NT2/D1 (cell line): ENCODE data around the gene SAMM50.

Experiments used
- DNase-seq: peaks from one replicate; pipeline ENCODE4 v3.0.0-alpha.2; 2011; ENCODE audit warnings: low read depth, low spot score
- H3K27me3 ChIP-seq: 2 replicates; pipeline ENCODE4 v1.6.0; 2011; ENCODE audit warnings: mild to moderate bottlenecking; ENCODE audit not compliant: insufficient read length, insufficient read depth
- H3K36me3 ChIP-seq: 2 replicates; pipeline ENCODE4 v1.6.1; 2011; ENCODE audit warnings: mild to moderate bottlenecking, low read length, mixed read lengths; ENCODE audit not compliant: insufficient read depth, insufficient read length
- H3K4me1 ChIP-seq: 2 replicates; pipeline ENCODE4 v1.5.1; 2011; ENCODE audit not compliant: insufficient read depth, insufficient read length
- H3K4me3 ChIP-seq: 2 replicates; pipeline ENCODE4 v1.5.1; 2011; ENCODE audit warnings: low read depth; ENCODE audit not compliant: insufficient read length
- H3K9ac ChIP-seq: 2 replicates; pipeline ENCODE4 v1.6.0; 2011; ENCODE audit warnings: low read depth; ENCODE audit not compliant: insufficient read length
- H3K9me3 ChIP-seq: 2 replicates; pipeline ENCODE4 v1.5.1; 2011; ENCODE audit warnings: mild to moderate bottlenecking, low read length; ENCODE audit not compliant: insufficient read depth
- SUZ12 ChIP-seq: IDR thresholded peaks from 2 replicates; pipeline ENCODE4 v1.6.1; 2011; ENCODE audit not compliant: insufficient read length, insufficient read depth; ENCODE audit errors: extremely low read depth
- YY1 ChIP-seq: IDR thresholded peaks from 2 replicates; pipeline ENCODE4 v1.6.1; 2011; ENCODE audit not compliant: insufficient read length, insufficient read depth
- ZNF274 ChIP-seq: IDR thresholded peaks from 2 replicates; pipeline ENCODE4 v1.6.1; 2011; ENCODE audit warnings: mild to moderate bottlenecking, low read depth, low read length

SAMM50 gene

DNA sequence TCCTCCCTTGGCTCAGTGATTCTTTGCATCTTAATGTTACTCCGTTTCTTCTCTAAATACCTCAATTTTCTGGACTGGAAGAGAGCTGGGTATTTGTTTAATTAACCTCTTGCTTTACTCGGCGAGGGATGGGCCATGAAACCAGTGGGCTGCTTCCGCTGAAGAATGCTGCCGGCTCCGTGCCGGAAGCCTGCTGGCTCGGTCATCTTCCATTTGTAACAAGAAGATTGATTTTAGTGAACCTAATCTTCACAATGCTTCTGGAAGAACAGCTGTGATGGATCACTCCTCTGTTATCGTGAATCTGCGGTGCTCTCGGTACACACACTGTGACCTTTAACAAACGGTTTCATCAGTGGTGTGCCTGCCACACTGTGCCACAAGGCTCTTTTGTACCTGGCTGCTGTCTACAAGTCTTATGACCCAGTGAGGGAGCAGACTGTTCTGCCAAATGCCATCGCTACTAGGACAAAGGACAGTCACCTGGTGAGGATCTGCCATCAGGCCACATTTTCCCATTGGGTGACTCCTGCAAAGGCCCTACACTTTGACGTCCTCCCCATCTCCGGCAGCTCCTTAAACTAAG is 43.5 kb downstream of the SAMM50 start:
- H3K4me3 ChIP-seq, result no peak overlapping the region
- DNase-seq, result no peak
- H3K9ac ChIP-seq, result no peak overlapping the region
- H3K27me3 ChIP-seq, result no peaks in the 10 kb centered on the region
- H3K36me3 ChIP-seq, result peaks cover 61% of the 10 kb centered on the region
- H3K4me1 ChIP-seq, result peaks cover 5% of the 10 kb centered on the region
- no peaks in the 10 kb centered on the region for H3K9me3 ChIP-seq
- TF ChIP-seq YY1, result no peak
- TF ChIP-seq ZNF274, result no peak
- no peak for TF ChIP-seq SUZ12

- no peaks in the 10 kb centered on the region for H3K27me3 ChIP-seq
- peaks cover 55% of the 10 kb centered on the region for H3K36me3 ChIP-seq
- peaks cover 2% of the 10 kb centered on the region for H3K4me1 ChIP-seq
- TF ChIP-seq YY1 (no peak), ZNF274 (no peak), SUZ12 (no peak)
- H3K9ac ChIP-seq, result no peak overlapping the region
- H3K4me3 ChIP-seq, result no peak overlapping the region
- no peaks in the 10 kb centered on the region for H3K9me3 ChIP-seq
- DNase-seq, result no peak
These were observed 44.1 kb downstream of the SAMM50 start for GRCh38 chr22:43999378-43999777.

DNA sequence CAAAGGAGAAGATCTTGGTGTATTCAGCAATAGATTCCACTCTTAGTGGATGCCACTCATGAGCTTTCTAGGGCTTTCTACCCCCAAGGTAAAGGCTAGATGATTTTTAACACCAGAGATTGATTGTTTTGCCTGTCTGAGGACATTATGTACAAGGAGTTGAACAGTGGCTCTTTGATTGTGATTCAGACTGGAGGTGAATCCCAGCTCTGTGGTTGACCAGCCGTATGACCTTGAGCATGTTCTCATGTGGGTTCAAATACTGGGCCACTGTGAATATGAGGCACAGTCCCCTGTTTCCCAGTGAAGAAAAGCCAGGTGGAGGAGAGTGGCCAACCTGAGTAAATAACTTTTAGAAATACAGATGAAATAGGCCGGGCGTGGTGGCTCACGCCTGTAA is 44.9 kb downstream of the SAMM50 start:
- TF ChIP-seq YY1 (no peak), ZNF274 (no peak), SUZ12 (no peak)
- Histone ChIP-seq H3K4me3 (no peak overlapping the region), H3K27me3 (no peaks in the 10 kb centered on the region), H3K9me3 (0 out of 2 replicates have a peak, but pooled peaks cover under 1% of the 10 kb centered on the region), H3K4me1 (peaks cover 2% of the 10 kb centered on the region), H3K36me3 (peaks cover 48% of the 10 kb centered on the region), H3K9ac (no peak overlapping the region)
- no peak for DNase-seq

DNA sequence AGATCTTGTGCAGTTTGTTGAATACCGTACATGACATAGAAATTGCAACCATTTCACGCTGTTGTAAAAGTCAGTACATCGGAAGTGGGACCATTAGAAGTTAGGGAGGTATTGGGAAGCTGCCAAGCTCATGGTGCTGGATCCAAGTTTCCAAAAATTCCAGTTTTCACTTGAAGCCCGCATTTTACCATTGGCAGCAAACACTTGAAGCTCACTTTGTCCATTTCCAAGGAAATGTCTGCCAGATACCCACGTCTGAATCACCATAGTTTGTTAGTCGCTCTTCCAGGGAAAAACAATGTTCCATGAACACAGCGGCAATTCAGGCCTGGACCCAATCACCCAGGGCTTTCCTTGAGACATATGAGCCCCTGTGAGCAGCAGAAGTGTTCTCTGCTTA is 46.3 kb downstream of the SAMM50 start:
- no peak overlapping the region for H3K4me3 ChIP-seq
- no peaks in the 10 kb centered on the region for H3K4me1 ChIP-seq
- H3K36me3 ChIP-seq, result peaks cover 34% of the 10 kb centered on the region
- TF ChIP-seq YY1 (no peak), SUZ12 (no peak)
- no peaks in the 10 kb centered on the region for H3K27me3 ChIP-seq
- no peak overlapping the region for H3K9ac ChIP-seq
- DNase-seq, result no peak
- peaks cover 8% of the 10 kb centered on the region; the same call in 1 of the 2 replicates for H3K9me3 ChIP-seq

DNA sequence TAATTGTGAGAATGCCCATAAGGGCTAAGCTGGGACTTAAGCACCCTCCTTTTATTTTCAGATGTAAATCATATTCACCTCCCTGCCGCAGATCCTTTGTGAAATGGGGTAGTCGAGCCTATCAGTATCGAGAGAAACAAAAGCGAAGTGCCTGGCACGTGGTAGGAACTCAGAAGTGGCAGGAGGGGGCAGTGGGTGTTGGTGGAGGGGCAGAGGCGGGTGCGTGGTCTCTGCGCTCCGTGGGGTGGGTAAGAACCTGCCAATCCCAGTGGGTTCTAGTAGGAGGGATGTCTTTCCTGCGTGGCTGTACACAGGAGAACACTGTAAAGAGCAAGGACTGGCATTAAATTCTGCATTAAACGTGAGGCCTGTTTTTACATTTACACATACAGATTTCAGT is 47.1 kb downstream of the SAMM50 start:
- peaks cover 26% of the 10 kb centered on the region for H3K36me3 ChIP-seq

DNA sequence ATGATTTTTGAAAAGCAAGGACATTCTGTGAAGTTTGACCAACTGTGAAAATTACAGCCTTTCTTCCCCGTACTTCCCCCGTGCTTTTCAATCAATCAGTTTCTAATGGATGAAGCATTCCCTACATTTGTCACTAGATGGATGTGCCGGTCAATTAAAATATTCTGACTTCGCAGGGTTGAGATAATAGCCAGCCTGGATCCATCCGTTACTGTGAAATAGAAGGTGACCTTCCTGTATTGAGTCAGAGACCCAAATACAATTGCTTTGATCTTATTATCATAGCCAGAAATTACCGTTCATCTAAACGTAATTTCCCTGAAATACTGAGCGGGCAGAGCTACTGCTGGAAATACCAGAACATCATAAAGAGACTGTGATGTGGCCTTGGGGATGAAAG is 47.8 kb downstream of the SAMM50 start:
- peaks cover 8% of the 10 kb centered on the region; the same call in 1 of the 2 replicates for H3K9me3 ChIP-seq
- TF ChIP-seq YY1 (no peak), ZNF274 (no peak), SUZ12 (no peak)
- H3K9ac ChIP-seq, result no peak overlapping the region
- no peaks in the 10 kb centered on the region for H3K4me1 ChIP-seq
- H3K4me3 ChIP-seq, result no peak overlapping the region
- no peaks in the 10 kb centered on the region for H3K27me3 ChIP-seq
- no peak for DNase-seq
- H3K36me3 ChIP-seq, result peaks cover 24% of the 10 kb centered on the region

More for the DNA sequence above, 47.1 kb downstream of the SAMM50 start:
- H3K9me3 ChIP-seq, result peaks cover 8% of the 10 kb centered on the region; the same call in 1 of the 2 replicates
- TF ChIP-seq ZNF274, result no peak
- no peak for TF ChIP-seq SUZ12
- no peak for TF ChIP-seq YY1
- H3K4me1 ChIP-seq, result no peaks in the 10 kb centered on the region
- no peak overlapping the region for H3K9ac ChIP-seq
- no peak overlapping the region for H3K4me3 ChIP-seq
- no peaks in the 10 kb centered on the region for H3K27me3 ChIP-seq
- no peak for DNase-seq

DNA sequence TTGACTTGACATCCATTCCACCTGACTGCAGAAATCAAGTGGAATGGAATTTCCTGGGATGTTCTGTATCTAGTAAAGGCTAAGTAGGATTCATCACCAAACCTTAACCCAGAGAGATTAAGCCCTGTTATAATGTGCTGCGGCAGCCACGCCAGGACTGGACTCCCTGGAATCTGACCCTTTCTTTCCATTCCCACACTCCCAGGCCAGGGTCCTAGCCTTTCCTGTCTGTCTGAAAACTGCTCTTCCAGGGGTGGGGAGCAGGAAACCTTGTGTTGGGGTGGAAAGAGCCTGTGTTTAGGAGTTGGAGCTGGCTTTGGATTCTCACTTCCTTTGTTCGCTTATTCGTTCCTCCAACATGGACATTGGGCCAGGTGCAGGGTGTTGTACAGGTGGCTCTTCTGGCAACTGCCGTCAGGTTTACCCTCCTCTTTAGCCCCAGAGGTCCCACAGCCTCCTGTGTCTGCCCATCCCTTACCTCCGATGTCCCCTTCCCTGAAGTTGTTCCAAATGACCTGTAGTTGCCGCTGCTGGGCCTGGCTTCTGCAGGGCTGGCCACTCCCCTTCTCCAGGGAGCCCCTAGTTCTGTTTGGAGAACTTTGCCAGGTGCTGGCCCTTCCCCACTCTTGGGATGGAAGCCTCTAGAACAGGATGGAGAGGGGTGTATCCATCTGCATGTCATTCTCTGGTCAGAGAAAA is 48.3 kb downstream of the SAMM50 start:
- DNase-seq, result no peak

More for the DNA sequence above, 48.3 kb downstream of the SAMM50 start:
- H3K36me3 ChIP-seq, result peaks cover 18% of the 10 kb centered on the region
- no peak for TF ChIP-seq ZNF274
- no peak for TF ChIP-seq YY1
- TF ChIP-seq SUZ12, result no peak
- H3K27me3 ChIP-seq, result no peaks in the 10 kb centered on the region
- peaks cover 8% of the 10 kb centered on the region; the same call in 1 of the 2 replicates for H3K9me3 ChIP-seq
- H3K9ac ChIP-seq, result no peak overlapping the region
- no peaks in the 10 kb centered on the region for H3K4me1 ChIP-seq
- H3K4me3 ChIP-seq, result no peak overlapping the region
